ENCODE results near the gene ASB8.
"Not testable (repeated sequence)": the region's sequence is repeated elsewhere in the genome, so short reads cannot be mapped to it uniquely, and the experiment has no call there.

Gene ASB8

DNA sequence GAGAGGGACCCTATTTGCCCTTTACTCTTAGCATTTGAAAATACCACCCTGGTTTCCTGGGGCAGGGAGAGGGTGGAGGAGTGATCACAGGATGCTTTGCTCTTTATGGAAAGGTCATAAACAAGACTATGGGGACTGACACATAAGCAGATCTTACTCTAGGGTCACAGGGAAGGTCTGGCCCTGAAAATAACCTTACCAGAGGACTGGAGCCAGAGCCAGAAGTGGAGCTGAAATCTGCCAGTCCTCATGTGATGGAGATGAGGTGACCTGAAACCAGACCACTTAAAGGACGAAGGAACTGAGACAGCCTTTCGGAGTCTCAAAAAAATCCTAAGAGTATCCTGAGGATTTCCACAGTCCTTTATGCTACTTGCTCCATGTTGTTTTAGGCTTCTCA lies 25.8 kb downstream of the ASB8 start:
- no peak for DNase-seq

DNA sequence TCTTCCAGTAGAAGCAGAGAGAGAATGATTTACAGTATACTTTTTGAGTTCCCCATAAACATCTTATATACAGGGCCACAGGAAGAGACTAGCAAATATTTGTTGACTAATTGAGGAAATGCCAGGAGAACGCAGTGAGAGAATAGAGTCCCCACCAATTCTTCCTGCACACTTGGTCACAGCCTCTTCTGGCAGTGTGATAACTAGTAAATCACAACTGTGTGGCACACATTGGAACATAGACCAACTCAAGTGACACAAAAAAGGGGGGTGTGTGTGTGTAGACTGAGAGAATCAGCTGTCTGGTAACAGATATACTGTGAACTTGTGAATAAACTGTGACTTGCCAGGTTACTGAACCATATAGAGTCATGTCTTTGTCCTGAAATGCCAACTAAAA lies 27.9 kb downstream of the ASB8 start:
- DNase-seq = no peak

DNA sequence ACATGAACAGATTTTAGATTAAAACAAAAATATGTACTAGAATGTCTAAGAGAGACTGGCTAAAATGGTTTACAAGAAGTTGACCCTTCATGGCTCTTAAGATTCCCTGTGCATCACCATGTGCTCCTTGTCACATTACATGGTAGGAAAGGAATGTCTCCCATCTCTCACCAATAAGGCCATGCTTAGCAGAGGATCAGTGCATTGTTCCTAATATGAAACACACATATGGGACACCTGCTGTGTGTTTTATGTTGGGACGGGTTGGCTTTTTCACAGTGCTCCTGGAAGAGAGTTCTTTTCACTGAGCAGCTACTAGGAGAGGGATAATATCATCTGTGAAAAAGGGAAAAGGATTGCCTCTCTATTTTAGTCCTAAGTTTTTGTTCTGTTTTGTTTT lies 28.5 kb downstream of the ASB8 start:
- no peak for DNase-seq

GRCh38 chr12:48126953-48127630 lies 30.2 kb downstream of the ASB8 start:
- DNase-seq = no peak

GRCh38 chr12:48125985-48126384 lies 31.3 kb downstream of the ASB8 start:
- DNase-seq = no peak

DNA sequence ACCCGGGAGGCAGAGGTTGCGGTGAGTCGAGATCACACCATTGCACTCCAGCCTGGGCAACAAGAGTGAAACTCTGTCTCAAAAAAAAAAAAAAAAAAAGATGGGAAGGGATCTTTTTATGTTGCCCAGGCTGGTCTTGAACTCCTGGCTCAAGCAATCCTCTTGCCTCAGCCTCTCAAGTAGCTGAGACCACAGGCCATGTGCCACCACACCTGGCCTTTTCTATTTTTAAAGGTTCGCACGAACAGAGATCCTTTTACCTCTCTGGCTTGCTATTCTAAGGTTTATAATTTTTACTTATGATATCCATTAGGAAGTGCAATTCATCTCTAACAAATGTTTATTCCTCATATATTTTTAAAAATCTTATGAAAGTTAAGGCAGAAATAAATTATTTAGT lies 31.8 kb downstream of the ASB8 start:
- not testable (repeated sequence) for DNase-seq

- DNase-seq = no peak
Observed at GRCh38 chr12:48123169-48123568, 34.1 kb downstream of the ASB8 start.

DNA sequence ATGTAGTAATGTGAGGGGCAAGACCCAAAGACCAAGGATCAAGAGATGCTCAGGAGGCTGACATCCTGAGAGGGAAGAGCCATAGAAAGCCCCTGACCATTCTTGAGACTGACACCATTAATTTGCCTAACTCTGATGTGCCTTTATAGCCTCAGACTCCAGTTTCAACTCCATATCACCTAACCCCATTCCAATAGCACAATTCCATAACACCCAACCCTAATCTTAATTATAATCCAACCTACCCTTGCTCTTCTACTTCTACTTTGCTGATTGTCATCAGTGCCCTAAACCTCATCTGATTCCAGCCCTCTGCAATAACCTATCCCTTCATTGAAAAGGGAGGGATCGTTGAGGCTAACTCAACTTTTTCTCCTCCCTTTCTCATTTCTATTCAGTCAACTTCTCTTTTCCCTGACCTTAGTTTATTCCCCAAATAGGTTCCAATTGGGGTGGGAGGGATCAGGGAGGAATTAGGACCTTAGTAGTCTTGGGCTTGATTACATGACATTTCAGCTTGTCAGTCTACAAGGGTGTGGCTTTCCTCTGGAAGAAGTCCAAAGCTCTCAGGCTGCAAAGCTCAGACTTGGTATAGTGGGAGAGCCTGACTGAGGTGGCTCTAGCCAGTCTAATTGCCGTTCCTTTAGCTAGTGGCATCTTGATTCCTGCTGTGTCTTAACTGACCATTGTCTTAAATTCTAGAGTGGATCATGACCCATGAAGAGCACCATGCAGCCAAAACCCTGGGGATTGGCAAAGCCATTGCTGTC lies 35.1 kb downstream of the ASB8 start:
- no peak for DNase-seq

- no peak for DNase-seq
Observed at GRCh38 chr12:48121522-48121921, 35.8 kb downstream of the ASB8 start.

GRCh38 chr12:48119834-48120195 lies 37.5 kb downstream of the ASB8 start:
- no peak for DNase-seq

- peak; percentile 60 for DNase-seq
Observed at GRCh38 chr12:48119078-48119833, 38.1 kb downstream of the ASB8 start, which contains the start of gene PFKM. PFKM (plus strand) TSS chr12:48119364; CDS start chr12:48122775, 3,411 bp downstream.

GRCh38 chr12:48118284-48118871 lies 38.9 kb downstream of the ASB8 start:
- no peak for DNase-seq

- DNase-seq = no peak
Observed at GRCh38 chr12:48115957-48116356, 41.4 kb downstream of the ASB8 start.

- DNase-seq = not testable (repeated sequence)
Observed at GRCh38 chr12:48111312-48111693, 46.0 kb downstream of the ASB8 start.

DNA sequence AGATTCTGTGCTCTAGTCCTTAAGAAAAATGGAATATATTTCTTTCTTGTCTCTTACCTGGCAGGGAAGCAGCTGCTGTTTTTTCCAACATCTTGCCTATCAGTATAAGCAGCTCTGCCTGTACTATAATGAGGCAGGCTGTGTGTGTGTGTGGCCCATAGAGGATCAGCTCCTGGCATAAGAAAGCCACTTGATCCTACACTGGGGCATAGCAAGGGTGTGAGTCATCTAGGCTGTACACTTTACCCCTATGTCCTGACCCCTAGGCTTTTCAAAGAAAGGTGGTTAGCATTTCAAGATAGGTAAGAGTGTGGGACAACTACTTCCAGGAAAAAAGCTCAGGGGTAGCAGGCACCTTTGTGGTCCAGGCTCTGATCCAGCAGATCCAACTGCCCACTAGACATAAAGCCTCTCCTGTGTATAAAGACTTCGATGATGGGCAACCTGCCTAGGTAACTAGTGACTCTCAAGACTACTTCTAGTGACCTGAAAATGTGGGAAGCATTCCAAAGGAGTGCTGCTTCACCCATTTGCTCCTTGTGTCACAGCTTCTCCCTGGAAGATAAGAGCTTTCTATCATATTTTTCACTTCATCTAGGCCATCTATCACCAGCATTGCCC lies 46.5 kb downstream of the ASB8 start:
- no peak for DNase-seq

GRCh38 chr12:48109424-48109823 lies 47.9 kb downstream of the ASB8 start:
- DNase-seq = no peak

- no peak for DNase-seq
Observed at GRCh38 chr12:48106681-48107613, 50.4 kb downstream of the ASB8 start.

DNA sequence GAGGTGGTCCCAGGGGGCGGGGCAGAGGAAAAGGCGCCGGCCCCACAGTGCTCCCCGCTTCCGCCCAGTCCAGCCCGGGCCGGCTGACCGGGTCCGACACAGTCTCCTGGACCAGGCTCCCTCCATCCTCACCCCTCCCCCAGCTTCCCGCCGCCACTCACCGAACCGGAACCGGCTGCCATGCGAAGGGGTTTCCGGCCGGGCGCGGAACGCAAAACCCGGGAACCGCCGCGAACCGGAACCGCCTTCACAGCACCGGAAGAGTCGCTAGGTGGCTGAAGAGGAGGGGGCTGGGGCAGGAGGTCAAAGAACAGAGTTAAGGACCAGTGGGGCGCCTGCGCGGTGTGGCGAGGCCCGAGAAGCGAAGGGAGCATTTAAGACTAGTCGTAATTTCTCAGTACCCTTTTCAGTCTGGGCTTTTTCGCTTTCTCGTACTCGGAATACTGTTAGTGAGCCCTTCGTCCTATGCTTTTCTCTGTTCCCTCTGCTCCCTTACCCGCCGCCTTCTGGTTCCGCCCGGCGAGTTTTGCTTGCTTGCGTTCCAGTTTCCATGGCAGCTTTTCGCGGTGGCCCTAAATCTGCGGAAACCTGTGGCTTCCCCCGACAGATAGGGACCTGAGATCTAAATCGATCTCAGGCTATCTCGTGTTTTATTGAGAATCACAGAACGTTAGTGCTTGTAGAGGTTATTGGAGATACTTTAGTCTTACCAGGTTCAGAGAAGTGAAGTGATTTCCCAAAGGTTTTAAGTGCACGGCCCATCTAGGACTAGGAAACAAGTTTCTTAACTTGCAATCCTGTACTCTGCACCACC lies 51.2 kb downstream of the ASB8 start, which contains the start of gene SENP1:
Gene SENP1, minus strand, starts transcription at position 213 of the 814 bp plus-strand sequence. CDS start 4,607 bp downstream, outside the sequence.
- DNase-seq = peak; percentile 35

- DNase-seq = no peak
Observed at GRCh38 chr12:48105321-48105866, 51.9 kb downstream of the ASB8 start.

DNA sequence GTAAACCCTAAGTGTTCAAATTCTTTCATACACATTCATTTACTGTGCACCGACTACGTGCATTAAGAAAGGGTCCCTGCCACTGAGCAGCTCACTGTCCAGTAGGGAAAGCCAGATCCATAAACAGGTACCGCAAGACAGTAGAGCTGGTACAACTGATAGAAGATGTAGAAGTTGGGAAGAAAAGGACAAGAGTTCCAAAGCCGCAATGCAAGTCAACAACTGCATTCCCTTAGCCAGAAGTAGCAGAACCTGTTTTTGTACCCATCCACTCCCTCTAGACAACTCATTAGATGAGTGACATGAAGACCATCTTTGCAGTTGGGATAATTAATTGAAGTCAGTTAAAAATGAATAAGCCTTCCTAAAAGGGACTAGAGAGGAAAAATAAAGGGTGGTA lies 52.8 kb downstream of the ASB8 start:
- DNase-seq = no peak
